NCI-H1105 (cell line): Measurements from ENCODE around the gene ARAP1.

Source experiments
- DNase-seq: peaks from one replicate; lab custom pipeline; 2025; lab: John Stamatoyannopoulos, UW

ARAP1 gene

GRCh38 chr11:72682238-72682857 lies 69.9 kb downstream of the ARAP1 start:
- DNase-seq: no peak

- no peak for DNase-seq
Observed at GRCh38 chr11:72681226-72682153, 70.7 kb downstream of the ARAP1 start.

- no peak for DNase-seq
Observed at GRCh38 chr11:72680624-72681158, 71.5 kb downstream of the ARAP1 start.

DNA sequence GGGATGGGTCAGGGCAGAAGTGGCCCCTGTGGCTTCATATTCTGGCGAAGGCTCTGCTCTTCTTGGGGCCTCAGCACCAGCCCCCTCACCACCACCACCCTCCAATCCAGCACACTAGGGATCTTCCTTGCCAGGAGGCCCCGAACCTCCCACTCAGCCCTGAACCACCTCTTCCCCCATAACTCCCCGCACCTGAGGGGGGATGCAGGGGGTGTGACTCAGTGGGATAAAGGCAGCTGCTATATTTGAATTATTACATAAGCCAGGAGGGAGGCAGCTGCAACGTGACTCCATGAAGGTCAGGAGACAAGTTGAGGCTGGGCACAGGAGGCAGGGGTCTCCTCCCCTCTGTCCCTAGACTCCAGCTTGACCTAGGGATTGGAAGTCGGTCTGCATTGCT lies 72.3 kb downstream of the ARAP1 start:
- no peak for DNase-seq

DNA sequence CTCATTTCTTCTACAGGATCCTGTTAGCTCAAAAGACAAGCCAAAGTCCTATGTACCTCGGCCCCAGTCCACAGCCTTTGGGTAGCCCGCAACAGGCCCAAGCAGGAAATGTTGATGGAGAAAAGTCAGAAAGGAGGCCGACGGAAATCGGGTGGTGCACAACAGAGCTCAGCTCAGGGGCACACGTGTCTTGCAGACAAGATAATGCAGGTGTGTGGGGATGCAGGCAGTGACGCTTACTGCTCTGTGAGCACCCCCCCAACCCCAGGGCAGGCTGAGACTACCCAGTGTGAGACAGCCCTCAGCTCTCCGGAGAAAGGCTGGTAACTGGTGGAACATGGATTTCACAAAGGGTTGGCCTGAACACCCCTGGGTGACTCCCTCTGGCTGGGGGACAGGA lies 73.7 kb downstream of the ARAP1 start:
- DNase-seq: no peak

GRCh38 chr11:72676861-72677341 lies 75.3 kb downstream of the ARAP1 start:
- DNase-seq: no peak

DNA sequence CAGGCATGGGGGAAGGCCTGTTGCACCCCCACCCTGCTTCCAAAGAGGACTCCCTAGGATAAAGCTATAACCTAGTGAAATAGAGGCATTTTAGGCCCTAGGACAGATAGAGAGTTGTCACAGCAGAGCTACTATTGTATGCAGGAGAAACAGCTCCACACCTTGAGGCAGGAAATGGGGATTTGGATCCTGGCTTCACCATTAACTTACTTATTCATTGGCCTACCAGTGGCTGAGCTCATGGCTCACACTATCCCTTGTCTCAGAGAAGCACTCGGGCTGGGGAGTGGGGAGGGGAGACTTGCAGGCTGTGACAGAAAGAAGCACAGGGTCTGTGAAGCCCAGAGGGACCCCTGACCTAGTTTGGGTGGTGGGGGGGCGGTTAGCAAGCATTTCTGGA lies 77.0 kb downstream of the ARAP1 start:
- no peak for DNase-seq

DNA sequence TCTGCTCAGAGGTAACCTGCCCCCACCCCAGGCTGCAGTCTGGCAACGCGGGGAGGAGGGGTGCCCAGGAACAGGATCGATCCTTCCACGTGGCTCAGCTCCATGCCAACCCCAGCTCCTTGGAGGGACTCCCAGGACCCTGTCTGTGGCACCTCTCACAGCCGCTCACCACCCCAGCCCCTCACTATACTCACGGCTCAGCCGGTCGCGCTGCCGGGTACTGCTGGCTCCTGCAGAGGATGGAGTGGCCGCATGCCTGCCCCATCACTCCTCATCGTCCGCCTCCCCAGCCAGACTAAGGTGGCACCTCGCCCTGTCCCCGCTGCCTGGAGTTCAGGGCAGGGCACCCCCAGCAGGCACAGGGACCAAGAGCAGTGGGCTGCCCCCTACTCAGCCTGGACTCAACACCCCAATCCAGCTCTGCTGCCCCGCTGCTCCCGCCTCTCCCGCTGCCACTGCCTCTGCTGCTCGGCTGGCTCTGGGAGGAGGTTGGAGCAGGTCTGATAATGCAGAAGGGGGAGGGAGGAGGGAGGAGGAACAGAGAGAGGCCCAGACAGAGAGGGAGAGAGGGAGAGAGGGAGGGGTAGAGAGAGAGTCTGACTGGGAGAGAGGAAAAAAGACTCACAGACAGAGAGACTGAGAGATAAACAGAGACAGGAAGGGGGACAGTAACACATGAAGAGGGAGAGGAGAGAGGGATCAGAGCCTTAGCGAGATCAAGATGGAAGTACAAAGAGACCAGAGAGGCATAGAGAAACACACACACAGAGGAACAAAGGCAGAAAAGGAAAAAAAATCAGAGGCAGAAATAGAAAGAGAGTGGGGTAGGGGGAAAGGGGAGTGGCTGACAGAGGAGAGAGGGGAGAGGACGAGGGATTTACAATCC lies 78.0 kb downstream of the ARAP1 start, which contains the start of gene PDE2A:
Gene PDE2A (minus strand): TSS at position 480 of the 886 bp plus-strand sequence. CDS start 215 bp downstream, at position 265.
- DNase-seq: no peak

DNA sequence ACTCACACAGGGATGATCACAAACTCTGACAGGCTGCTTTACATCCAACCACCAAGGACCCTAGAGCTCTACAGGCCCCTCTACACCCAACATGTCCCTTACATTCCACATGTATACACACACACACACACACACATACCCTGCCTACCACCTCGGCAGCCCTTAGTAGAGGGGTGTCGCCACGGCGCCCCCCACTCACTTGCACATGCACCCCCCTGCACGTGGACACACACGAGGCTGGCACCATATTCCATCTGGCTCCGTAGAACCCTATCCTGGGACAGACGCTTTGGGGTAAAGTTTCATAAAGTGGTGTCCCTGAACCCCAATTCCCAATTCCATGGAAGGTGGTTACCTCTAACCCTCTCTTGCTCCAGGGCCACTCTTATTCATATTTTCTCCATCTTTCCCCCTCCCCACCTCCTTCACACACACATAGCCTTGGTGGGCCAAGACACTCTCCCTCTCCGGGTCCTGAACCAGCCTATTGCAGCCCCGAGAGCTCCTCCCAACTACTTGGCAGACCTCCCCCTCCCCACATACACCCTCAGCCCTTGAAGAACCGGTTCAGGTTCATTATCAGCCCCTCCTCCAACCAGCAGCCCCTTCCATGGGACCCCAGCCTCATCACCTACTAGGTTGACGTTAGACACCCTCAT lies 78.8 kb downstream of the ARAP1 start:
- no peak for DNase-seq

DNA sequence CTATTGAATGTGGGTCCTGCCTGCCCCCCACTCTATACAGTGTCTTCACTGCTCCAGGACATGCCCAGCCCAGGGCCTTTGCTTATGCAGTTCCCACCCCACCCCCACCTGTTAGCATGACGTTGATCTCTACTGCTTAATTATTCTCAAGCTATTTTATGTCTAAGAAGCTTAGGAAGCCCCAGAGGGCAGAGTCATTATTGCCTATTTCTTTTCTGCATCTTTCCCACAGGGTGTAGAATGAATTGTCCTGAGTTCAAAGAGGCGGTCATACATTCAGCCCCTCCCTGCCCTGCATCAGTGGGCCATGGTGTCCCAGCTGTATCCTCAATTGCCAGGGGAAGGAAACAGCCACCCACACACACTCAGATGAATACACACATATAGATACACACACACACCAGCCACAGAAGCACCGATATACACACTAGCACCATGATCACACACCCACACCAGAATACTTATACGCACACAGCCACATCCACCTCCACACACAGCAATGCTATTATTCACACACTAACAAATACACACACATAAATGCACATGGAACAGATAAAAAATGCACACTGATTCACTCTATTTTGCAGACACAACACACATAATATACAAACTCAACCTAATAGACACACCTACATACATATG lies 79.5 kb downstream of the ARAP1 start:
- DNase-seq: no peak

- DNase-seq: no peak
Observed at GRCh38 chr11:72671152-72672099, 80.8 kb downstream of the ARAP1 start.

DNA sequence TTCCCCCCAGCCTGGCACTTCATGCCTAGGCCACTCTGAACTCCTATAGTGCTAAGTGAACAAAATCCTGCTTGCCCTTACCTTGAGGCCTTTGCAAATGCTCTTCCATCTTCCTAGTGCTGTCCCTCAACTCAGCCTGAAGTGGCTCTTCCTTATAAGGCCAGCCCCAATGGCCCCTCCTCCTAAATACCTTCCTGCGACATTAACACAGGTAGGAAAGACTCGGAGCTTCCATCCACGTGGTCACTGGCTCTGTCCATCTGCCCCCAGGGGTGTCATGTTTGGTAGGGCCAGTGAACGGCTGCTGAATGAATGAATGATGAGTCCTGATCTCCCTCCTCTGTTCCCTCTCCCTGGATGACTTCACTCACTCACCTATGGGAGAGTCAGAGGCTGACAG lies 82.2 kb downstream of the ARAP1 start:
- DNase-seq: no peak

- DNase-seq: no peak
Observed at GRCh38 chr11:72669527-72669926, 82.7 kb downstream of the ARAP1 start.

DNA sequence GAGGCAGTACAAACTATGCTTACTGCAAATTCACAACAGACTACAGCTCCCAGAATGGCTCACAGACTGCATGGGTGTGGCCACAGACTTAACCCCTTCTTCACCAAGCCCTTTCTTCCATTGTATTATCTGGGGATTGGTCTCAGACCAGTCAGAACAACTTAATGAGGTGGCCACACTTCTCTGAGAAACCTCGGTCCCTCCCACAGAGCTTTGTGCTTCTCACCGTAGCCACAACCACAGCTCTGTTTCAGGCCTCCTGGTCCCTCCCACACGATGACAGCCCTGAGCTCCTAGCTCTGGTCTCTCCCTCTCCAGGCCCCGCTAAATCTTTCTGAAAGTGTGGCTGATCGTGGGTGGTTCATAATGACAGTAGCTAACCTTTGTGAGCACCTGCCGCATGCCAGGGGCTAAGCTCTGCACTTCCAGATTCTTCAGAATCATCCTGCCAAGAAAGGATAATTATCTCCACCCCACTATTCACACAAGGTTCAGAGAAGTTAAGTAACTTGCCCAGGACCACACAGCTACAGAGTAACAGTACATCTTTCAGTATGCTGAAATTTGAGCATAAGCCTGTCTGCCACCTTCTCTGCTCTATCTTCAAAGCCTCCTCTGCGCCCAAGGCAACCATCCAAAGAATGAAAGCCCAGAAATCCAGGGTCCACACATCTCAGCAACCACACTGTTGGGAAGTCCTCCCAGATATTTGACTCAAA lies 83.4 kb downstream of the ARAP1 start:
- DNase-seq: no peak

DNA sequence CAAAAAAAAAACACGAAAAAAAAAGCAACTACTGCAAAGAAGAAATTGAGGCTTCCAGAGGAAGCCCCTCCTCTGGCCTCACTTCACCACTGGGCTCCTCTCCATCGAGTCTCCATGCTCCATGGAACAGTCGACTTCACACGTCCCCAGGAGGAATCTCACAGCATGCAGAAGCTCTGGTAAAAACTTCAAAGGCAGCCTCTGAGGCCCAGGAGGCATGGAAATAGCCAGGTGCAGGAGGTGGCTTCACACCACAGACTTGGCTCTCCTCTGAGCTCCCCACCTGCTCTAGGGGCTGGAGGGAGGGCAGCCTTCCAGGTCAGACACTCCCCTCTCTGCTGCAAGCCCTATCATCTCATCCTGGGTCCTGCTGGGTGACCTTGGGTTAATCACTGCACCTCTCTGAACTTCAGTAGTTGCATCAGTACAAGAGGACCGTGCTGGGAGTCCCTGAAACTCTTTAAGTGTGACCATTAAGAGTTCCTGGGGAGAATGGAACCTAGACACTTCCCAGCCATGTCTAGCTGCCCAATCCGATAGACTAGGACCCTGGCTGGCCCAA lies 86.2 kb downstream of the ARAP1 start:
- DNase-seq: no peak

DNA sequence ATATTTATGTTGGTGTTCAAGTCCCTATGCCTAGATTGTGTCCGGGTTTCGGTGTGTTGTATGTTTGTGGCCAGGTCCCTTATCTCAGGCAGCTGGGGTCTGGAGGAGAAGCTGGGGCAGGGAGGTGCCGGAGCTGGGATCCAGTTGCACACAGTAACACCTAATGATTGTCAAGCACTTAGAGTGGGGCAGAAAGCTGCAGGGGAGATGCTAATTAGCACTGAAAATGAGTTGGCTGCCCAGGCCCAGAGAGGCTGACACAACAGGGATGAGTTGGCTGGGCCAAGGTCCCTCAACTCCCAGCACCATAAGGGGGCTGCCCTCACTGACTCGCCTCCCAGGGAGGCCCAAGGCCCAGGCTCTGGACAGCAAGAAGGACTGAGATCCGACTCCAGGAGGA lies 90.2 kb downstream of the ARAP1 start:
- no peak for DNase-seq

- DNase-seq: no peak
Observed at GRCh38 chr11:72661486-72661885, 90.7 kb downstream of the ARAP1 start.

- DNase-seq: no peak
Observed at GRCh38 chr11:72658989-72659640, 93.1 kb downstream of the ARAP1 start.
